ENCODE measurements around the gene GJC3.

GJC3 gene

GRCh38 chr7:99881370-99881769 is 48.0 kb downstream of the GJC3 start:
- Histone ChIP-seq H3K27ac (no peak overlapping the region), H3K4me3 (no peak overlapping the region)
- no peak for DNase-seq (ENCODE audit: low spot score)
- TF ChIP-seq, protein P1, sequence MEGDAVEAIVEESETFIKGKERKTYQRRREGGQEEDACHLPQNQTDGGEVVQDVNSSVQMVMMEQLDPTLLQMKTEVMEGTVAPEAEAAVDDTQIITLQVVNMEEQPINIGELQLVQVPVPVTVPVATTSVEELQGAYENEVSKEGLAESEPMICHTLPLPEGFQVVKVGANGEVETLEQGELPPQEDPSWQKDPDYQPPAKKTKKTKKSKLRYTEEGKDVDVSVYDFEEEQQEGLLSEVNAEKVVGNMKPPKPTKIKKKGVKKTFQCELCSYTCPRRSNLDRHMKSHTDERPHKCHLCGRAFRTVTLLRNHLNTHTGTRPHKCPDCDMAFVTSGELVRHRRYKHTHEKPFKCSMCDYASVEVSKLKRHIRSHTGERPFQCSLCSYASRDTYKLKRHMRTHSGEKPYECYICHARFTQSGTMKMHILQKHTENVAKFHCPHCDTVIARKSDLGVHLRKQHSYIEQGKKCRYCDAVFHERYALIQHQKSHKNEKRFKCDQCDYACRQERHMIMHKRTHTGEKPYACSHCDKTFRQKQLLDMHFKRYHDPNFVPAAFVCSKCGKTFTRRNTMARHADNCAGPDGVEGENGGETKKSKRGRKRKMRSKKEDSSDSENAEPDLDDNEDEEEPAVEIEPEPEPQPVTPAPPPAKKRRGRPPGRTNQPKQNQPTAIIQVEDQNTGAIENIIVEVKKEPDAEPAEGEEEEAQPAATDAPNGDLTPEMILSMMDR (IDR thresholded peaks at IDR 0.05), result no peak

- Histone ChIP-seq H3K27ac (no peak within 1 kb of the TSS), H3K4me3 (no peak within 1 kb of the TSS)
- no peak for DNase-seq (ENCODE audit: low spot score)
- TF ChIP-seq, protein P1 (IDR thresholded peaks at IDR 0.05), result no peak
Observed at GRCh38 chr7:99876933-99877332, 52.5 kb downstream of the GJC3 start, which contains the start of gene OR2AE1. OR2AE1 (minus strand) TSS chr7:99877033; CDS start chr7:99877033, 0 bp downstream.

- Histone ChIP-seq H3K4me3 (no peak overlapping the region), H3K27ac (no peak overlapping the region)
- TF ChIP-seq, protein P1 (IDR thresholded peaks at IDR 0.05), result no peak
- DNase-seq (ENCODE audit: low spot score), result no peak
Observed at GRCh38 chr7:99876491-99876890, 52.9 kb downstream of the GJC3 start.

All from coronary artery (tissue), 2 donors.